Loucy (cell line): Measurements from ENCODE around the gene C6orf136.
"Not testable (repeated sequence)": the region's sequence is repeated elsewhere in the genome, so short reads cannot be mapped to it uniquely, and the experiment has no call there.

Experiments
- H2AFZ ChIP-seq: fragments of 200-600 bp; sonication (generic); 2 replicates; pipeline ENCODE4 v1.6.0; 2016; ENCODE audit warnings: antibody characterized with exemption, mild to moderate bottlenecking, low read length, moderate library complexity
- H3F3A ChIP-seq: fragments of 200-600 bp; 2 replicates; pipeline ENCODE4 v1.6.0; 2016; ENCODE audit warnings: antibody characterized with exemption, low read depth, mild to moderate bottlenecking
- H3K27me3 ChIP-seq: fragments of 200-600 bp; sonication (generic); 2 replicates; pipeline ENCODE4 v1.6.1; 2014; ENCODE audit warnings: low read length, mild to moderate bottlenecking; ENCODE audit not compliant: insufficient read depth, poor library complexity, severe bottlenecking
- H3K36me3 ChIP-seq: fragments of 200-600 bp; sonication (generic); 2 replicates; pipeline ENCODE4 v1.6.1; 2016; ENCODE audit warnings: low read length; ENCODE audit not compliant: insufficient read depth
- H3K4me1 ChIP-seq: fragments of 200-600 bp; sonication (generic); 2 replicates; pipeline ENCODE4 v1.5.1; 2014; ENCODE audit warnings: low read length, mild to moderate bottlenecking; ENCODE audit not compliant: insufficient read depth, poor library complexity, severe bottlenecking
- H3K4me2 ChIP-seq: fragments of 200-600 bp; sonication (generic); 2 replicates; pipeline ENCODE4 v1.6.0; 2014; ENCODE audit warnings: antibody characterized with exemption, low read length, low read depth, mild to moderate bottlenecking; ENCODE audit not compliant: poor library complexity, severe bottlenecking
- H3K4me3 ChIP-seq: fragments of 200-600 bp; sonication (generic); 2 replicates; pipeline ENCODE4 v1.5.1; 2014; ENCODE audit warnings: low read length, mild to moderate bottlenecking, mixed read lengths; ENCODE audit not compliant: poor library complexity, severe bottlenecking
- H3K79me2 ChIP-seq: fragments of 200-600 bp; sonication (generic); 2 replicates; pipeline ENCODE4 v1.6.1; 2014; ENCODE audit warnings: low read length; ENCODE audit not compliant: insufficient read depth
- H3K9ac ChIP-seq: fragments of 200-600 bp; sonication (generic); 2 replicates; pipeline ENCODE4 v1.6.0; 2014; ENCODE audit warnings: mild to moderate bottlenecking, low read depth, low read length, moderate library complexity; ENCODE audit not compliant: poor library complexity, severe bottlenecking
- H3K9me2 ChIP-seq: fragments of 200-600 bp; sonication (generic); replicated peaks from 2 replicates; pipeline ENCODE4 v1.6.1; 2016; ENCODE audit warnings: low read depth, low read length, mixed read lengths
- H3K9me3 ChIP-seq: fragments of 200-600 bp; sonication (generic); 2 replicates; pipeline ENCODE4 v1.6.1; 2014; ENCODE audit warnings: mild to moderate bottlenecking, antibody characterized with exemption, low read length, low read depth; ENCODE audit not compliant: insufficient read depth
- H4K20me1 ChIP-seq: fragments of 200-600 bp; sonication (generic); 2 replicates; pipeline ENCODE4 v1.6.0; 2014; ENCODE audit warnings: antibody characterized with exemption, low read length, mild to moderate bottlenecking; ENCODE audit not compliant: insufficient read depth, poor library complexity, severe bottlenecking
- CTCF ChIP-seq: fragments of 200-600 bp; sonication (generic); conservative IDR thresholded peaks from 2 replicates; pipeline ENCODE4 v1.5.1; 2014; ENCODE audit warnings: mild to moderate bottlenecking, antibody characterized with exemption, low read length
- EZH2phosphoT487 ChIP-seq: fragments of 200-600 bp; IDR thresholded peaks from 2 replicates; pipeline ENCODE4 v1.6.1; 2018; ENCODE audit warnings: antibody characterized with exemption, mild to moderate bottlenecking, moderate library complexity, borderline replicate concordance

Gene C6orf136

GRCh38 chr6:30646450-30647241 lies at the start of gene C6orf136:
C6orf136 (plus strand) TSS chr6:30647133; CDS start chr6:30647232, 99 bp downstream.
- Histone ChIP-seq H3K4me3 (peak within 1 kb of the TSS; percentile 88), H3K36me3 (peaks cover 13% of the 10 kb centered on the region; the same call in 1 of the 2 replicates), H3F3A (no peaks in the 10 kb centered on the region), H3K9me2 (no peaks in the 10 kb centered on the region), H3K79me2 (peaks cover 41% of the 10 kb centered on the region), H3K4me1 (peaks cover 14% of the 10 kb centered on the region), H3K9me3 (no peaks in the 10 kb centered on the region), H2AFZ (peak within 1 kb of the TSS; percentile 92), H3K4me2 (peak within 1 kb of the TSS; percentile 100), H3K9ac (peak within 1 kb of the TSS; percentile 83), H4K20me1 (peaks cover 12% of the 10 kb centered on the region), H3K27me3 (no peaks in the 10 kb centered on the region)
- TF ChIP-seq EZH2phosphoT487 = no peak
- no peak for TF ChIP-seq CTCF

GRCh38 chr6:30597315-30598144 lies 49.4 kb upstream of the C6orf136 start:
- peak; percentile 83 for TF ChIP-seq CTCF
- not testable (repeated sequence) for H3K79me2 ChIP-seq, H3K9ac ChIP-seq, H3F3A ChIP-seq, H3K4me2 ChIP-seq, H3K9me2 ChIP-seq, H3K4me3 ChIP-seq, H4K20me1 ChIP-seq, H3K4me1 ChIP-seq, H2AFZ ChIP-seq, H3K27me3 ChIP-seq, H3K9me3 ChIP-seq
- H3K36me3 ChIP-seq = peaks cover 27% of the 10 kb centered on the region; the same call in 1 of the 2 replicates

- peaks cover 5% of the 10 kb centered on the region; the same call in 1 of the 2 replicates for H3F3A ChIP-seq
- H3K27me3 ChIP-seq = no peaks in the 10 kb centered on the region
- H3K4me2 ChIP-seq = no peak overlapping the region
- H3K9ac ChIP-seq = no peak overlapping the region
- H3K4me3 ChIP-seq = no peak overlapping the region
- TF ChIP-seq EZH2phosphoT487 (no peak), CTCF (no peak)
- H4K20me1 ChIP-seq = peaks cover under 1% of the 10 kb centered on the region
- no peaks in the 10 kb centered on the region for H3K9me3 ChIP-seq
- H2AFZ ChIP-seq = no peak overlapping the region
- H3K4me1 ChIP-seq = no peaks in the 10 kb centered on the region
- no peaks in the 10 kb centered on the region for H3K9me2 ChIP-seq
- H3K36me3 ChIP-seq = peaks cover 39% of the 10 kb centered on the region; the same call in 1 of the 2 replicates
- H3K79me2 ChIP-seq = no peaks in the 10 kb centered on the region
Observed at GRCh38 chr6:30598912-30599624, 47.9 kb upstream of the C6orf136 start.
